ENCODE data around the gene CNOT11. TPM values are rescaled to one million over a fixed set of nuclear protein-coding genes. Genes with fewer than 3 reads are reported as not detected.

Gene CNOT11
- total RNA-seq, 4 donors from 2014 or later: 26.1 to 32.1 (median 28.7) TPM

- WGBS, 2 donors: 66 to 72% methylated on average over 11 of the region's 11 CpGs
- TF ChIP-seq POLR2A (IDR thresholded peaks at IDR 0.05): no peak
- TF ChIP-seq CTCF (IDR thresholded peaks at IDR 0.05): no peak
- DNase-seq (ENCODE audit: low spot score in 2 of 2): peak in 1 of 2 donors; percentile 70
- intact Hi-C loops (cut with DNase I; ENCODE audit: low total_unique reads): no loop called here
- H3K4me3 ChIP-seq (ENCODE audit: low read depth, poor library complexity, severe bottlenecking): no peak overlapping the region
Observed at GRCh38 chr2:101265893-101266499, 13.3 kb downstream of the CNOT11 start.

GRCh38 chr2:101267671-101268656, 15.3 kb downstream of the CNOT11 start:
- intact Hi-C loops (cut with DNase I; ENCODE audit: low total_unique reads): no loop called here
- no peak overlapping the region for H3K4me3 ChIP-seq (ENCODE audit: low read depth, poor library complexity, severe bottlenecking)
- DNase-seq (ENCODE audit: low spot score in 2 of 2): peak in 1 of 2 donors; percentile 26
- WGBS, 2 donors: 73 to 75% methylated on average over 15 of the region's 15 CpGs
- TF ChIP-seq POLR2A (IDR thresholded peaks at IDR 0.05) (no peak), CTCF (IDR thresholded peaks at IDR 0.05) (no peak)

- H3K4me3 ChIP-seq (ENCODE audit: low read depth, poor library complexity, severe bottlenecking): no peak overlapping the region
- intact Hi-C loops (cut with DNase I; ENCODE audit: low total_unique reads): no loop called here
- TF ChIP-seq CTCF (IDR thresholded peaks at IDR 0.05): no peak
- TF ChIP-seq POLR2A (IDR thresholded peaks at IDR 0.05): no peak
- WGBS, 2 donors: 89 to 95% methylated on average over 8 of the region's 8 CpGs
- DNase-seq (ENCODE audit: low spot score in 2 of 2): no peak
Observed at GRCh38 chr2:101270700-101271259, 18.1 kb downstream of the CNOT11 start.

DNA sequence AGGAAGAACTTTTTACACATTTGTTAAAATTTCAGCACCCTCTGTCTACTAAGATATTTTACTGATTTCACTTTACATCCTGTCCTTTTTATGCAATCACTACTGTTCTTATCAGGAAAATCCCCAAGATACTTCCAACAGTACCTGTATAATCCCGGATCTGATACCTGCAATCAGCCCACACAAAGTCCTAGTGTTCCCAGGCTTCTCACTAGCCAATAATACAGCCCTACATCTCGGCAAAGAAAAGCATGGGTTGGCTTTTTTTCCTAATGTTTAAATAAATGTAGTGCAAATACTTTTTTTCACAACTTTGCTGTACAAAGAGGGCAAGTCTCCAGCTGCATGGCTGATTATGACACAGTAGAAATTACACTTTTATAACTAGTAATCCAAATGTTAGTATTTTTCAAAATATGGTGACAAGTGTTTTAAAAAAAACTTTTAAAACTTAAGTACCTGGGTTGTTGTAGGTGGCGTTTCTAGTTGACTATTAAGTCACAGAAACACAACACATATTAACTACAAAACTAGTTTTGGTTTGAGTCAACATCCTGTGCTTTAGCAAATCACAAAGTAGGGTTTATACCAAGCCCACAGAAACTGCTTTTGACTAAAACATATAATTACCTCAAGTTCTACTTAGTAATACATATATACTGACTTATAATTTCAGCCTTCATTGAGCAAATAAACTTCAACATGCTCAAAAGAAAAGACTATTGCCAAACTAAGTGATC, 19.5 kb downstream of the CNOT11 start:
- intact Hi-C loops (cut with DNase I; ENCODE audit: low total_unique reads): no loop called here
- no peak for TF ChIP-seq CTCF (IDR thresholded peaks at IDR 0.05)
- no peak for TF ChIP-seq POLR2A (IDR thresholded peaks at IDR 0.05)
- 84 to 86% methylated on average over 3 of the region's 3 CpGs for WGBS, 2 donors
- DNase-seq (ENCODE audit: low spot score in 2 of 2): no peak
- H3K4me3 ChIP-seq (ENCODE audit: low read depth, poor library complexity, severe bottlenecking): no peak overlapping the region

- no peak for TF ChIP-seq CTCF (IDR thresholded peaks at IDR 0.05)
- TF ChIP-seq POLR2A (IDR thresholded peaks at IDR 0.05): no peak
- 85 to 88% methylated on average over 8 of the region's 8 CpGs for WGBS, 2 donors
- intact Hi-C loops (cut with DNase I; ENCODE audit: low total_unique reads): no loop called here
- H3K4me3 ChIP-seq (ENCODE audit: low read depth, poor library complexity, severe bottlenecking): no peak overlapping the region
- DNase-seq (ENCODE audit: low spot score in 2 of 2): no peak
Observed at GRCh38 chr2:101273056-101273455, 20.4 kb downstream of the CNOT11 start.
